ENCODE measurements around the gene KCNK5.

The KCNK5 gene

DNA sequence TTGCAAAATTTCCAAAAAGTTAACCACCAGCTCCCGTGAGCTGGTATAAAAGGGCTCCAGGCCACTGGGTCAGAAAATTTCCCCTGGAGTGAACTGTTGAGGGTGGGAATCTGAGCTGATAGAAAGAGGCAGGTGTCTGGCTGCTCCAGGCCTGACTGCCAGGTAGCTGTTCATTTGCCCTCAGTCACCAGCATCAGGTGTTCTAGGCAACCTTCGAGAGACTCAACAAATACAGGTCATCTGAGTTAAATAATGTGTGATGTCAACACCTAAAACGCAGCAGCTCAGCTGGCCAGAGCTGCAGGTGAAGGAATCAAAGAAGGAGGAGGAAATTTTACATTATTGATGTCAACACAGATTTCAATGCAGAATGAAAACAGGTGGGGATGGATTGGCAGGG is 46.7 kb downstream of the KCNK5 start:
- H3K4me3 ChIP-seq (ENCODE audit: low read depth, low read length), result no peak overlapping the region
- DNase-seq (ENCODE audit: low read depth), result no peak

DNA sequence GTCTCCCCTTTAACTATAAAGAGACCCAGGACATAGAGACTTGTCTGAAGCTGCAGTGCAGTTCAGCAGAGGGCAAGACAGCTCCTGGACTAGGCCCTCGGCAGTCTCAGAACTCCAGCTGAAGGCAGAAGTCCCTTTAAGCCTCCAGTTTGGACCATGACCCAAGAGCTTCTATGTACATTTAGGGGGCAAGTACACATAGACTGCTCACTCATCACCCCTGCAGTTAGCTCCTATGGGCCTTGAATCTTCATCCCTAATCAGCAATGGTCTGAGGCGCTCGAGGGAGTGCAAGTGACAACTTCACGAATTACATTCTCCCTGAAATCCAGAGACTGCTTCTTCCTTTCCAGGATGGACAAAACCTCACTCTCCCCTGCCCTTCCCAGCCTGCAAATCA is 47.4 kb downstream of the KCNK5 start:
- no peak for DNase-seq (ENCODE audit: low read depth)
- H3K4me3 ChIP-seq (ENCODE audit: low read depth, low read length), result no peak overlapping the region

DNA sequence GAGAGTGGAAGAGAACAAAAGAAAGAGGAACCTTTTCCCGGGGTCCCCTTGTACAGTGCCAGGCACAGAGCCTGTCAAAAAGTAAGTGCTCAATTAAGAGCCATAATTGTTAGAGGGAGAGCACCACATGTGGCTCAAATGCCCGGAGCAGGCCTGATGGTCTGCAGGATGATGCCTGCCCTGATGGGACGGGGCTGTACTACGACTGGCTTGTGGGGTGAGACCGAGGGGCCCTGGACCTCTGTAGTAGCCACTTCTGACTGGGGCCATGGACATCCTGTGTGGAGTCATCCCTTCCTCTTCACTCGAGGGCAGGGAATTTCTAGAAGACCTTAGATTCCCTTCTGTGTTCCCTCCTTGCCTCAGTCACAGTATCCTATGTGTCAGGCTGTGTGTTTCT is 47.9 kb downstream of the KCNK5 start:
- DNase-seq (ENCODE audit: low read depth), result no peak
- H3K4me3 ChIP-seq (ENCODE audit: low read depth, low read length), result no peak overlapping the region

DNA sequence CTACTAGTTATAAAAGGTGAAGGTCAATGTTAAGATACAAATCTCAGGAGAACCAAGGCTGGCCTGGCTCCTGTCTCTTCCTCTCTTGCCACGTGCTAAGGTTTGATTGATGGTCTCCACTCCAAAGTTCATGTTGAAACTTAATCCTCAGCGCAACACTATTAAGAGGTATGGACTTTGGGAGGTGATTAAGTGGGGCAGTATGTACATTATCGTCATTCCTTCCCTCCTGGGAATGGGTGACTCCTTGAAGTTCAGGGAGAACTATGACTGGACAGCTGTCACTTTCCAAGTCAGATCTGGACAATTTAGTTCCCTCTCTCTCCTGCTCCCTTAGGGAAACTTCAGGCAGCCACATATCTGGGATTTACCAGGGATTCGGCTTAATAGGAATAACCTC is 50.5 kb downstream of the KCNK5 start:
- DNase-seq (ENCODE audit: low read depth), result no peak
- H3K4me3 ChIP-seq (ENCODE audit: low read depth, low read length), result no peak overlapping the region

DNA sequence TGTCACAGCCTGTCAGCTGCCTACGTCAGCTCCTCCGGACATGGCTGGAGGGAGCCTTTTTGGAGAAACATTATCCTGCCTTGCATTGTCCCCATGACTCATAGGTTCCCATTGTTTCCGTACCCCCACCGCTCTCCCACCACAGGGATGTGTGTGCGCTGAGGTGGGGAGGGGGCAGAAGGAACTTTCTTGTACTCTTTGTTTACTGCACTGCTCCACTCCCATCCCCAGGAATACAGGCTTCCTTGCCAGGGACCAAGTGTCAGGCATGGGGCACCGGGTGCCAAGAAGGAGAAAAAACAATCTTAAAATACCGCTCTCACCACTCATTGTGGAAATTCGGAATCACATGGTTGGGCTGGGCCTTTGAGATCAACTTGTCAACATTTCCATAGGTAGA is 51.0 kb downstream of the KCNK5 start:
- no peak for DNase-seq (ENCODE audit: low read depth)
- H3K4me3 ChIP-seq (ENCODE audit: low read depth, low read length), result no peak overlapping the region

DNA sequence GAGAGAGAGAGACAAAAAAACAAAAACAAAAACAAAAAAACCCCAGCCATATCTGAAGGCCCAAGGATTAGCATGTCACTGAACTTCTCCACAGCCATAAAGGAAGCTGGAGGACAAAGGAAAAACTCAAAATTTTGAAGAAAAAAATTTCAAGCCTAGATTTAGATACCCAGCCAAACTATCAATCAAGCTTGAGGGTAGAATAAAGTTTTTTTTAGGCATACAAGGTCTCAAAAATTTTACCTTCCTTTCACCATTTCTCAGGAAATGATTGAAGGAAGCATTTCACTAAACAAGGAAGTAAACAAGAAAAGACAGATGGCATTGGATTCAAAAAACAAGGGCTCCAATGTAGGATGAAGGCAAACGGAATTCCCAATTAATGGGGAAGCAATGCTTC is 52.1 kb downstream of the KCNK5 start:
- H3K4me3 ChIP-seq (ENCODE audit: low read depth, low read length), result no peak overlapping the region

DNA sequence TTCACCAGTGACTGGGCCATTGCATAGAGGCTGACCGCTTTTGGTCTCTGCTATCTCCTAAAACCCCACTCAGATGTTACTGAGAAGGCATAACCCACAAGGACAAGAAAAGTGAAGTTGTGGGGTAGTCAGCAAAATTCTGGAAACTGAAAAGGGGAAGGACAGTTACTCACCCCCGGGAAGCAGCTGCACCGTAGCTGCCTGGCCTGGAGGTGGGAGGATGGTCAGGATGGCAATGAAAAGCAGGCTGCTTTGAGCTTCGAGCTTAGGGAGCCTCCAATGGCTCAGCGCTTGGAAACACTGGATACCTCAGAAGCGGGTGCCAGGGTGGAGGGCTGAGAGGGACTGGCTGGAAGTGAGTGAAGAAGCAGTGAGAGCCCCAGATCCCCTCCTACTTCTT is 56.0 kb downstream of the KCNK5 start:
- H3K4me3 ChIP-seq (ENCODE audit: low read depth, low read length), result no peak overlapping the region
- DNase-seq (ENCODE audit: low read depth), result no peak

More for the DNA sequence above, 52.1 kb downstream of the KCNK5 start:
- DNase-seq (ENCODE audit: low read depth), result no peak

DNA sequence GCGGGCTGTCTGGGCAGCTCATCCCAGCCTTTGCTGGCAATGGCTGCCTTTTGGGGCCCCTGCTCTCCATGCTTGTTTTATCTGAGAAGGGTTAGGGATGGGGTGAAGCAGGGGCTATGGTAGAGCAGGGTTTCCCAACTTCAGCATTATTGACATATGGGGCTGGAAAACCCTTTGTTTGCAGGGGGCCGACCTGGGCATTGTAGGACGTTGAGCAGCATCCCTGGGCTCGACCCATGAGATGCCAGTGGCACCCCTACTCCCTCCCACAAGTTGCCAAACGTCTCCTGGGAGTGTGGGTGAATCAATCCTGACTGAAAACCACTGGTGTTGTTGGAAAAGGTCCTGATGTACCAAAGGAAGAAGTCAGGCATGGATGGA is 56.9 kb downstream of the KCNK5 start:
- no peak for DNase-seq (ENCODE audit: low read depth)
- no peak overlapping the region for H3K4me3 ChIP-seq (ENCODE audit: low read depth, low read length)

DNA sequence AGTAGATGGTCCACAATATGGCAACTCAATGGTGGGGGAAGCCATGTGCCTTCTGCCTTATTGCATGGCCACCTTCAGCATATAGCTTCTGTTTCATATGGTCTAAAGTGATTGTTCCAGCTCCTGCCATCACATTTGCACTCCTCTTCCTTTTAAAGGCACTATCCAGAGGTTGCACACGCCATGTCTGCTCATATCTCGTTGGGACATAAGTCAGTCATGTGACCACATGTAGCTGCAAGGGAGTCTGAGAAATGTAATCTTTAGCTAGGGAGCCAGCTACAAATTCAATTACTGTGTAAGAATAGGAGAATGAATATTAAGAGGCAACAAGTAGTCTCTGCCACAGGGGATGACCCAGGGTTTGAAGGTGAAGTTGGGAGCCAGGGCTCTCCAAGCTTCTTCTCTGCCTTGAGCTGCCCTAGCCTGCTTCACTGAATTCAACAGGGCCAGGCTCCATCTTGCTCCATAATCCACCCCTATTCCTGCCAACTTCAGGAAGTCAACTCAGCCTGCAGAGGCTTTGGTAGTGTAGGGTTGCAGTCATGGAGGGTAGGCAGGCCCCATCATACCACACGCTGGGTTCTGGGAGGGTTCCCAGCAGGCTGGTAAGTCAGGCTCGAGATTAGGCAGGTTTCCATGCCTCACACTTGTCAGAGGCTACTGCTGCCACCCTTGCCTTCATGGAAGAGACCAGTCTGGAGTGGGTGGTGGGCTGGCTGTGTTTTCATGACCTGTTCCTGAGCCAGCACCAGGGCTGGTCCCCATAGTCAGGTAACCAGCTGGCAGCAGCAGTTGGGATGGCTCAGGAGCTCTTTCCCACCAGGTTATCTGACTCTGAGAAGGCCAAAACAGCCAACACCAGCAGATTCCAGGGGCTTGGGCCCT is 57.5 kb downstream of the KCNK5 start:
- no peak for DNase-seq (ENCODE audit: low read depth)
- no peak overlapping the region for H3K4me3 ChIP-seq (ENCODE audit: low read depth, low read length)

DNA sequence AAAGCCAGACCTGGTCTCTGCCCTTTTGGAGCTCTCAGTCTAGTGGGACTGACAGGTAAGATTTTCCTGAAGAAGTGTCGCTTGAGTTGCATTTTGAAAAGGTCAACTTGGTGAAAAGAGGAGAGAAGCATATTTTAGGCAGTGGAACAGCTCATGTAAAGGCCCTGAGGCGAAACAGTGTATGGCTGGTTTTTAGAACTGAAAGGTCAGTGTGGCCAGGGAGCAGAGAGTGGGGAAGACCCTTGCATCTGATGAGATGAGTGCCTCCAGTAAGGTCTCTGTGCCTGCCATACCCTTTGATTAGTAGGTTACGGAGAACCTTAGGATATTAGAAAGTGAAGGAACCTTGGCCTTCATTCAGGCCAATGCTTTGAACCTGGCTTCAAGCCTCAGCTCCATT is 58.4 kb downstream of the KCNK5 start:
- no peak for DNase-seq (ENCODE audit: low read depth)
- no peak overlapping the region for H3K4me3 ChIP-seq (ENCODE audit: low read depth, low read length)

DNA sequence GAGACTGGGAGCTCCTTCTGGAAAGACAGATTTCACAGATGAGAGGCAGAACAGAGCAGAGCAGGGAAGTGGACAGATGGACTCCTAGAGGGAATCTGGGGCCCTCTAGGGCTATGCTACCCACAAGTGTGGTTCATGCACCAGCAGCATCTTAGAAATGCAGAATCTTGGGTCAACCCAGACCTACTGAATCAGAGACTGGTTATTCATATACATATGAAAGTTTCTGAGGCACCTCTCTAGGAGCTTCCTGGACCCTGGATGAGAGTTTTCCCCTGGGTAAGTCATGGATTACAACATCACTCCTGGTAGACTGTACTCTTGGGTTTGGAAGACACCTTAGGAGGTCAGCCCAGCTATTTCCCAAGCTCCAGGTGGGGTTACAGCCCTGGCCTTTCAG is 58.9 kb downstream of the KCNK5 start:
- no peak for DNase-seq (ENCODE audit: low read depth)
- no peak overlapping the region for H3K4me3 ChIP-seq (ENCODE audit: low read depth, low read length)

DNA sequence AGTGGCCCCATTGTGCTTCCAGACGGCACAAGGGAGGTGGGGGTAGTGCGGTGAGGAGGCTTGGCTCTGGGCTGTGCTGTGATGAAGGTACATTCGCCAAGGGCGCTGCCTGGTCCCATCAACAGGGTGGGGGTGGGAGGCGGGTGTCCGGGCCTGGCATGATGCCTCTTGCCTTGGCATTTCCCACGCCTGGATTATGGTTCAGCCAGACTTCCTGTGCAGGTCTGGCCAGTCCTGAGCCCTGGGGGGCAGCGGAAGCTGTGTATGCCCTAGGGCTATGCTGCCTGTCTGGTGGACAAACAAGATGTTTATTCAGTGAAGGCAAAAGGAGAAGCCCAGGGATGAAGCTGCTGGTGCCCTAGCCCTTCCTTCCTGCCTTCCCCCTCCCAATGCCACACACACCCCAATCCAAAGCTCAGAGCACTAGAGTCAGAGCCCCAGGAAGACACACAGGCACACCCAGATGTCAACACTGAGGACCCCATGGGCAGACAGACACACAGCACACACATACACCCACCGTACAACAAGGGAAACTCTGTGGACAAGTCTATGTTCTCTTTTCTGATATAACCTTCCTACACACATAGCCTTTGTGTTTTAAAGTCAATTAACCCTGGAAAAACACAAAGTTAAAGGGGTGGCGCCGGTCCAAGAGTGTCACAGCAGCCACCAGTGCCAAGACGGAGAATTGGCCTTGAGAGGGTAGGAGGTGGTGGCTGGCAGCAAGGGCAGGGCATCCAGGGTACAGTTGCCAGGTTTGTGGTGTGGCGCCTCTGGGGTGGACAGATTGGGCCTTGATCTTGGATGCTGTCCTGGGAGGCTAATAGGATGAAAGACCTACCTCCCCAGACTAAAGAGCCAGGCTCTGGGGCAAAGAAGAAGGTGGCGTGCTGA is 59.6 kb downstream of the KCNK5 start:
- DNase-seq (ENCODE audit: low read depth), result no peak

DNA sequence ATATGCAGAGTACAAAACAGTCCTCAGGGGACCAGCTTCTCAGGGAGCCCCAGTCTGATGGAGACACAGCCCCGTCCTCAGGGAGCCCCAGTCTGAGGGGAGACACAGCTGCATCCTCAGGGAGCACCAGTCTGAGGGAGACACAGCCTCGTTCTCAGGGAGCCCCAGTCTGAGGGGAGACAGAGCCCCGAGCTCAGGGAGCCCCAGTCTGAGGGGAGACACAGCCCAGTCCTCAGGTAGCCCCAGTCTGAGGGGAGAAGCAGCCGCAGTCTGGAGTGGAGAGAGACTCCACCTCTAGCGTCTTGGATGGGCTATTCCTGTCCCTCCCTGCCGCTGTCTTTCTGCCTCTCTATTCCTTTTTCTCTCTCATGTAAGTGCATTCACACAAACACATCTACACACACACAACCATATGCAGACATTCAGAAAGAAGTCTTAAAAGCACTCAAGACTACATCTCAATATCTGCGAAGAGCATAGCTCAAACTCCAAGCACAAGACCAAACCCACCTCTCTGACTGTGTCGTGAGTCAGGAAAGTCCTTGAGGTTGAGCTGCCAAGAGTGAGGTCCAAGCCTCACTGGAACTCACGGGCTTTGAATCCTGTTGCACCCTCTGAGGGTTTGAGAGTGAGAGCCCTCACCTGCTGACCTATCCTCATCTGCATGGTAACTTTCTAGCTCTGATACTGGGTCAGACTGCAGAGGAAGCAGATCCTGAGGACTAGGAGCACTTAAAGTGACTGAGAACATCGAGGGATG is 61.2 kb downstream of the KCNK5 start:
- no peak overlapping the region for H3K4me3 ChIP-seq (ENCODE audit: low read depth, low read length)
- DNase-seq (ENCODE audit: low read depth), result no peak

More for the DNA sequence above, 59.6 kb downstream of the KCNK5 start:
- H3K4me3 ChIP-seq (ENCODE audit: low read depth, low read length), result no peak overlapping the region

DNA sequence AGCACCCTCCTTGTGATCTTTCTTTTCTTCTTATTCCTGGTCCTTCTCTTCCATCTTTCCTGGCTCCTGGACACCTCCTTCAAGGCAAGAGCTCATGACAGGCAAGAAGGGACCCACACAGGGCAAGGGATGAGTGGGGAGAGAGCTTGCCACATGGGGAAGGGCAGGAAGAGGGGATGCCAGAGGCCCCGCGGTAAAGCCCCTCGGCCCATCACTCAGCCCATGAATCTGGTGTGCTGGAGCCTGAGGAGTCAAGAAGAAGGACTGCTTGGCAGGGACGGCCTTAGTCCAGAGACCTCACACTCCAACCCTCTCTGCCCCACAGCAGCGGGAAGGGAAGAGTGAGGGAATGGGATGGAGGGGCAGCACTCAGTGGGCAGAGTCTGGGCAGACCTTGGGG is 62.0 kb downstream of the KCNK5 start:
- no peak for DNase-seq (ENCODE audit: low read depth)
- no peak overlapping the region for H3K4me3 ChIP-seq (ENCODE audit: low read depth, low read length)

DNA sequence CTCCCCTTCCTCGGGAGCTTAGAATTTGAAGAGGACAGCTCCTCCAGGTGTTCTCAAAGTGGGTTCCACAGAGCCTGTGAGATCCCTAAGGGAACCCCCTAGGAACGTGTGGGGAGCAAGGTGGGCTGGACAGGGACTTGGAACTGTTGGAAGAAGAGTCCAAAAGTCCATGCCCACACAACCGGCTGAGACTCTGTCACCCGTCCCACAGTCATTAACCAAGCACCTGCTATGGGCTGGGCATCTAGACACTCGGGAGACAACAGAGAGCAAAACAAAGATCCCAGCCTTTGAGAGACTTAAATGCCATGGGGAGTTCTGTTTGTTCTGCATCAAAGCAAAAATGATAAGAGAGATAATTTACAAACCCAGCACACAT is 62.4 kb downstream of the KCNK5 start:
- no peak overlapping the region for H3K4me3 ChIP-seq (ENCODE audit: low read depth, low read length)
- DNase-seq (ENCODE audit: low read depth), result no peak

DNA sequence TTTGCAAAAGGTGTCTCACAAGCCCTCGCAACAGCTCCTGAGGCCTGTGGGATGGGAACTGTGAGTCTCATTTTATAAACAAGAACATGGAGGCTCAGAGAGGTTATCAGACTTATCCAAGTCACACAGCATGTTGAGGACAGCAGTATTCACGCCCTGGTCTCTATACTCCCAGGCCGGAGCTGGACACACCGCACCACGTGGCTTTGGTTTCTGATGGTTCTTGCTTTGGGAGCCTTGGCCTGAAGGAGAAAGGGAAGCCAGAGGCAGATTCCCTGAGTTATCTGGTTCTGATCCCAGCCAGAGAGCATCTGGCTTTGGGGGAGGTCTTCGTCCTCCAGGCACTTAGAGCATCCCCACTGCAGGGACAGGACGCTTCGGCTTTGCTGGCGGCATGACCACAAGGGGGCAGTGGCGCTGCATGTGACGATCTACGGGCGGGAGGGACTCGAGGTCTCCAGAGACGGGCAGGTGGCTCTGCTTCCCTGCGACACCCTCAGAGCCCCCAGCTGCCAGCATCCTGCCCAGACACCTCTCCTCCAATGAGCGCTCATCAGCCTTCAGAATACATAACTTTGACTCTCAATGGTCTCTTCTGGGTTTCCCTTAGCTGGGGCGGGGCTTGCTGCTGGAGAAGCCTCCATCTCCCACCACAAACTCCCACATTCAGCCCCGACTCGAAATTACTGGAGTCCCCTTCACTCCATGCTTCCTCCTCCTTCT is 62.9 kb downstream of the KCNK5 start:
- DNase-seq (ENCODE audit: low read depth), result no peak

DNA sequence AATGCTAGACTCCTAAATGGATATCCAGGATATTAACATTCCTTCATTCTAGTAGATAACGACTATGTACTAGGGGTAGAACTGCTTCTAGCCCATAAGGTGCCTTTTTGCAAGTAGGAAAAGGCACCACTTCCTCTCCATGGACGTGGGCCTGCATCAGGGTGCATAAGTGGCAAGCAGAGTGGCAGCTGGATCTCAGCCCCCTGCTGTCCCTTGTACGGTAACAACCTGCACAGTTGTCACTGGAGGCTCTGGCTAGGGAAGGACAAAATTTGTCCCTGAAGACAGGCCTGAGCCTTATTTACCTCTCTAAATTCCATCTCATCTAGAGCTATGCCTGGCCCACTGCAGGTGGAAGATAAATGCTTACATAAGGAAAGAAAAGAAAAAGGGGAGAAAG is 71.8 kb downstream of the KCNK5 start:
- no peak for DNase-seq (ENCODE audit: low read depth)

More for the DNA sequence above, 62.9 kb downstream of the KCNK5 start:
- H3K4me3 ChIP-seq (ENCODE audit: low read depth, low read length), result no peak overlapping the region

DNA sequence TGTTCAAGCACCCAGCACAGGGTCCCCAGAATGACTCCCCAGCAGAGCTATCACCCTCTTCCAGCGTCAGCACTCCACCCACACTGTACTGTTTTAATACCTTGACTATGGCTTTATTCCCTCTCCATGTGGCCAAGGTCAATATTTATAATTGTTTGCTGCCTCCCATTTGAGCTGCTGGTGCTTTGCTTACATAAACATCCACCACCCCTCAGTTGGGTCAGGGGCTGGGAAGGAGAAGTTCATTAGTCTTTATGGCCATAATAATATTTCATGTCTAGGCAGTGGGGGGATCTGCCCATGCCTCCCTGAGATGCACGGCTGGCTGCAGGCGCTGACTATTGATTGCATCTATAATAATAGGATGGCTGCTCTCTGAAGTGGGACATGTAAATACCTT is 72.5 kb downstream of the KCNK5 start:
- DNase-seq (ENCODE audit: low read depth), result no peak
- H3K4me3 ChIP-seq (ENCODE audit: low read depth, low read length), result no peak overlapping the region

More for the DNA sequence above, 71.8 kb downstream of the KCNK5 start:
- no peak overlapping the region for H3K4me3 ChIP-seq (ENCODE audit: low read depth, low read length)

DNA sequence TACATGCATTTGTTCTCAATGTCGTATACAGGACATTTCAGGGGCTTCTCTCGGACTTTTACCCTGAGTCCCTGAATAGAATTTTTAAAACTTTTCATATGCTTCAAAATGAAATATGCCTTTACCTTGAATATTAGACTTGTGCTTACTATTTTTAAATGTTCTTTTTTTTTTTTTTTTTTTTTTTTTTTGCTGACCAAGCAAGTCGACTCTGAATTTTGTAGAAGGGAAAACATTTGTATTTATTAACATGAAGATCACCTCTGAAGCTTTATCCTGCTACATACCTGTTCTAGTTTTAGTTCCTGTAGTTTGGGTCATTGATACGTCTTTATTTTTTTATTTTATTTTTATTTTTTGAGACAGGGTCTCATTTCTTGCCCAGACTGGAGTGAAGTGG is 74.6 kb downstream of the KCNK5 start:
- H3K4me3 ChIP-seq (ENCODE audit: low read depth, low read length), result no peak overlapping the region
- no peak for DNase-seq (ENCODE audit: low read depth)
